ENCODE data around the gene SASH3.

DNA sequence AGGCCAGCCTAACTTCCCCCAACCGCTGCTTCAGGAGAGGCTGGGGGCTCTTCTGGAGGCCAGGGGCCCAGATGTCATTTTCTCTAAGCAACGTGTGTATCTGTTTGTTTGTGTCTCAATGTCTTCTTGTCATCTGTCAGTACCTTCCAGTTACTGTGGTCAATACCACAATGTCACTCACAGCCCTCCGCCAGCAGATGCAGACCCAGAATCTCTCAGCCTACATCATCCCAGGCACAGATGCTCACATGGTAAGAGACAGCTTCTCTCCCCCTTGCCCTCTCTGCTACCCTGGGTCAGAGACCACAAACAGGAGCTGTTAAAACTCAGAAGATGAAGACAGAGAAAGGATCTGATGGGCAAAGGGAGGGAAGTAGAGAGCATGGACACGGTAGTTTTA lies 35.9 kb upstream of the SASH3 start:
- no peak for TF ChIP-seq CTCF (optimal IDR thresholded peaks at IDR 0.05 in 1 of 3, IDR thresholded peaks at IDR 0.05 in 1 of 3, conservative IDR thresholded peaks at IDR 0.05 in 1 of 3; ENCODE audit: extremely low read depth in 1 of 3, insufficient read depth in 2 of 3, low read length in 3 of 3)
- TF ChIP-seq EZH2 (IDR thresholded peaks at IDR 0.05; ENCODE audit: low read length) = no peak
